Measurements from ENCODE around the gene RAD50.

The RAD50 gene

GRCh38 chr5:132675936-132676689, 119.3 kb downstream of the RAD50 start:
- 94 to 96% methylated on average over 11 of the region's 11 CpGs for WGBS, 2 experiments
- Histone ChIP-seq H3K4me3 (ENCODE audit: insufficient read depth, low read depth, low read length) (no peak overlapping the region), H3K27ac (ENCODE audit: insufficient read depth, low read depth, low read length, poor library complexity, severe bottlenecking) (no peak overlapping the region)

GRCh38 chr5:132677191-132677590, 120.4 kb downstream of the RAD50 start:
- 68 to 75% methylated on average over 7 of the region's 7 CpGs for WGBS, 2 experiments
- no peaks in the 10 kb centered on the region for H3K9me3 ChIP-seq (ENCODE audit: control insufficient read depth, low read length)
- no peak overlapping the region for H3K4me3 ChIP-seq (ENCODE audit: insufficient read depth, low read depth, low read length)
- no peaks in the 10 kb centered on the region for H3K4me1 ChIP-seq (ENCODE audit: control insufficient read depth, insufficient read depth, low read length)
- no peak overlapping the region for H3K27ac ChIP-seq (ENCODE audit: insufficient read depth, low read depth, low read length, poor library complexity, severe bottlenecking)
- no peaks in the 10 kb centered on the region for H3K36me3 ChIP-seq (ENCODE audit: control insufficient read depth, insufficient read depth, low read length)
- no peaks in the 10 kb centered on the region for H3K27me3 ChIP-seq (ENCODE audit: control insufficient read depth, insufficient read depth, low read length, poor library complexity, severe bottlenecking)

More at GRCh38 chr5:132675936-132676689, 119.3 kb downstream of the RAD50 start:
- Histone ChIP-seq H3K27me3 (ENCODE audit: control insufficient read depth, insufficient read depth, low read length, poor library complexity, severe bottlenecking) (no peaks in the 10 kb centered on the region), H3K9me3 (ENCODE audit: control insufficient read depth, low read length) (peaks cover under 1% of the 10 kb centered on the region), H3K36me3 (ENCODE audit: control insufficient read depth, insufficient read depth, low read length) (no peaks in the 10 kb centered on the region), H3K4me1 (ENCODE audit: control insufficient read depth, insufficient read depth, low read length) (no peaks in the 10 kb centered on the region)

- Histone ChIP-seq H3K4me1 (ENCODE audit: control insufficient read depth, insufficient read depth, low read length) (no peaks in the 10 kb centered on the region), H3K27me3 (ENCODE audit: control insufficient read depth, insufficient read depth, low read length, poor library complexity, severe bottlenecking) (no peaks in the 10 kb centered on the region), H3K36me3 (ENCODE audit: control insufficient read depth, insufficient read depth, low read length) (no peaks in the 10 kb centered on the region), H3K27ac (ENCODE audit: insufficient read depth, low read depth, low read length, poor library complexity, severe bottlenecking) (no peak overlapping the region), H3K4me3 (ENCODE audit: insufficient read depth, low read depth, low read length) (no peak overlapping the region), H3K9me3 (ENCODE audit: control insufficient read depth, low read length) (no peaks in the 10 kb centered on the region)
- WGBS, 2 experiments: 91 to 92% methylated on average over 14 of the region's 15 CpGs
Measured at GRCh38 chr5:132677682-132678400, 121.1 kb downstream of the RAD50 start.

- no peaks in the 10 kb centered on the region for H3K9me3 ChIP-seq (ENCODE audit: control insufficient read depth, low read length)
- no peak overlapping the region for H3K27ac ChIP-seq (ENCODE audit: insufficient read depth, low read depth, low read length, poor library complexity, severe bottlenecking)
Measured at GRCh38 chr5:132678735-132679134, 122.0 kb downstream of the RAD50 start.

GRCh38 chr5:132679166-132679565, 122.4 kb downstream of the RAD50 start:
- Histone ChIP-seq H3K4me3 (ENCODE audit: insufficient read depth, low read depth, low read length) (no peak overlapping the region), H3K36me3 (ENCODE audit: control insufficient read depth, insufficient read depth, low read length) (no peaks in the 10 kb centered on the region), H3K4me1 (ENCODE audit: control insufficient read depth, insufficient read depth, low read length) (no peaks in the 10 kb centered on the region), H3K9me3 (ENCODE audit: control insufficient read depth, low read length) (no peaks in the 10 kb centered on the region), H3K27me3 (ENCODE audit: control insufficient read depth, insufficient read depth, low read length, poor library complexity, severe bottlenecking) (no peaks in the 10 kb centered on the region), H3K27ac (ENCODE audit: insufficient read depth, low read depth, low read length, poor library complexity, severe bottlenecking) (no peak overlapping the region)
- 95 to 98% methylated on average over 7 of the region's 7 CpGs for WGBS, 2 experiments

More at GRCh38 chr5:132678735-132679134, 122.0 kb downstream of the RAD50 start:
- no peaks in the 10 kb centered on the region for H3K27me3 ChIP-seq (ENCODE audit: control insufficient read depth, insufficient read depth, low read length, poor library complexity, severe bottlenecking)
- H3K4me1 ChIP-seq (ENCODE audit: control insufficient read depth, insufficient read depth, low read length): no peaks in the 10 kb centered on the region
- 94 to 98% methylated on average over 1 of the region's 1 CpG for WGBS, 2 experiments
- no peaks in the 10 kb centered on the region for H3K36me3 ChIP-seq (ENCODE audit: control insufficient read depth, insufficient read depth, low read length)
- no peak overlapping the region for H3K4me3 ChIP-seq (ENCODE audit: insufficient read depth, low read depth, low read length)

GRCh38 chr5:132679717-132680380, 123.1 kb downstream of the RAD50 start:
- Histone ChIP-seq H3K9me3 (ENCODE audit: control insufficient read depth, low read length) (no peaks in the 10 kb centered on the region), H3K4me1 (ENCODE audit: control insufficient read depth, insufficient read depth, low read length) (no peaks in the 10 kb centered on the region), H3K36me3 (ENCODE audit: control insufficient read depth, insufficient read depth, low read length) (no peaks in the 10 kb centered on the region), H3K4me3 (ENCODE audit: insufficient read depth, low read depth, low read length) (no peak overlapping the region), H3K27me3 (ENCODE audit: control insufficient read depth, insufficient read depth, low read length, poor library complexity, severe bottlenecking) (no peaks in the 10 kb centered on the region), H3K27ac (ENCODE audit: insufficient read depth, low read depth, low read length, poor library complexity, severe bottlenecking) (no peak overlapping the region)
- WGBS, 2 experiments: 95 to 96% methylated on average over 15 of the region's 15 CpGs

GRCh38 chr5:132680780-132681475, 124.2 kb downstream of the RAD50 start:
- 88 to 90% methylated on average over 8 of the region's 8 CpGs for WGBS, 2 experiments
- no peak overlapping the region for H3K4me3 ChIP-seq (ENCODE audit: insufficient read depth, low read depth, low read length)
- no peaks in the 10 kb centered on the region for H3K27me3 ChIP-seq (ENCODE audit: control insufficient read depth, insufficient read depth, low read length, poor library complexity, severe bottlenecking)
- H3K36me3 ChIP-seq (ENCODE audit: control insufficient read depth, insufficient read depth, low read length): no peaks in the 10 kb centered on the region
- H3K9me3 ChIP-seq (ENCODE audit: control insufficient read depth, low read length): no peaks in the 10 kb centered on the region
- H3K27ac ChIP-seq (ENCODE audit: insufficient read depth, low read depth, low read length, poor library complexity, severe bottlenecking): no peak overlapping the region
- H3K4me1 ChIP-seq (ENCODE audit: control insufficient read depth, insufficient read depth, low read length): no peaks in the 10 kb centered on the region

- Histone ChIP-seq H3K9me3 (ENCODE audit: control insufficient read depth, low read length) (no peaks in the 10 kb centered on the region), H3K27me3 (ENCODE audit: control insufficient read depth, insufficient read depth, low read length, poor library complexity, severe bottlenecking) (no peaks in the 10 kb centered on the region), H3K4me3 (ENCODE audit: insufficient read depth, low read depth, low read length) (no peak overlapping the region), H3K36me3 (ENCODE audit: control insufficient read depth, insufficient read depth, low read length) (no peaks in the 10 kb centered on the region), H3K4me1 (ENCODE audit: control insufficient read depth, insufficient read depth, low read length) (no peaks in the 10 kb centered on the region), H3K27ac (ENCODE audit: insufficient read depth, low read depth, low read length, poor library complexity, severe bottlenecking) (no peak overlapping the region)
- WGBS, 2 experiments: 93 to 94% methylated on average over 2 of the region's 2 CpGs
Measured at GRCh38 chr5:132681476-132681831, 124.7 kb downstream of the RAD50 start.

GRCh38 chr5:132681983-132682382, 125.2 kb downstream of the RAD50 start:
- no peak overlapping the region for H3K4me3 ChIP-seq (ENCODE audit: insufficient read depth, low read depth, low read length)
- H3K9me3 ChIP-seq (ENCODE audit: control insufficient read depth, low read length): no peaks in the 10 kb centered on the region
- no peak overlapping the region for H3K27ac ChIP-seq (ENCODE audit: insufficient read depth, low read depth, low read length, poor library complexity, severe bottlenecking)
- H3K36me3 ChIP-seq (ENCODE audit: control insufficient read depth, insufficient read depth, low read length): no peaks in the 10 kb centered on the region
- H3K4me1 ChIP-seq (ENCODE audit: control insufficient read depth, insufficient read depth, low read length): no peaks in the 10 kb centered on the region
- WGBS, 2 experiments: 93 to 96% methylated on average over 4 of the region's 4 CpGs
- H3K27me3 ChIP-seq (ENCODE audit: control insufficient read depth, insufficient read depth, low read length, poor library complexity, severe bottlenecking): no peaks in the 10 kb centered on the region

GRCh38 chr5:132684491-132684890, 127.7 kb downstream of the RAD50 start:
- 94 to 96% methylated on average over 6 of the region's 6 CpGs for WGBS, 2 experiments
- Histone ChIP-seq H3K36me3 (ENCODE audit: control insufficient read depth, insufficient read depth, low read length) (no peaks in the 10 kb centered on the region), H3K4me1 (ENCODE audit: control insufficient read depth, insufficient read depth, low read length) (no peaks in the 10 kb centered on the region), H3K4me3 (ENCODE audit: insufficient read depth, low read depth, low read length) (no peak overlapping the region), H3K9me3 (ENCODE audit: control insufficient read depth, low read length) (no peaks in the 10 kb centered on the region), H3K27me3 (ENCODE audit: control insufficient read depth, insufficient read depth, low read length, poor library complexity, severe bottlenecking) (no peaks in the 10 kb centered on the region), H3K27ac (ENCODE audit: insufficient read depth, low read depth, low read length, poor library complexity, severe bottlenecking) (no peak overlapping the region)

Measured in ectodermal cell (in vitro differentiated cells).